NCI-H345 treated with DMSO at 0.1 percent for 48 hours (cell line): ENCODE measurements around the gene CMPK2.
"Not testable (repeated sequence)": the region's sequence is repeated elsewhere in the genome, so short reads cannot be mapped to it uniquely, and the experiment has no call there.

Source experiments
- DNase-seq: peaks from one replicate; lab custom pipeline; 2025; ENCODE audit not compliant: unreplicated experiment; lab: John Stamatoyannopoulos, UW

Gene CMPK2

DNA sequence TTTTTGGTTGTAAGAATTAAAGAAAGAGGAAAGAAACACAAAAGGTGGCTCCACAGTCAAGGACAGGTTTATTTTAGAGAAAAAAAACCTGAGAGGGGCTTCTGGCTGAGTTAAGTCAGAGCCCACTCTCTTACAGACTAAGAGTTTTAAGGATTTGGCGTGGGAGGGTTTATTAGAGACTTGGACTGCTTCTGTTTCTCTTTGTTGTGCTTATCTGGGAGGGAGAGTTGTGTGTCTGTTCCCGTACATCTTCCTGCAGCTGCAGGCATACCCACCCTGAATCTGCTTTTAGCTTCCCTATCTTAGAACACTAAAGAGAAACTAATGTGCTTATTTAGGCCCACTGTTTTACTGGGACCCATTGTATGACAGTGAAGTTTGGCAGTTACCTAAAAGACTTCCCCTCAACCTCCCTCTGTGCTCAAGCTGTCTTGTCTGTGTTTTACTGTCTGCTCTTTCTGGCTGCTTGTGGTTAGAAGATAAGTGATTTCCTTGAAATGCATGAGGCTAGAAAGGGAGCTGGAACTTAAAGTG lies 14.6 kb upstream of the CMPK2 start:
- DNase-seq: no peak

GRCh38 chr2:6879011-6879410 lies 13.3 kb upstream of the CMPK2 start:
- DNase-seq: no peak

DNA sequence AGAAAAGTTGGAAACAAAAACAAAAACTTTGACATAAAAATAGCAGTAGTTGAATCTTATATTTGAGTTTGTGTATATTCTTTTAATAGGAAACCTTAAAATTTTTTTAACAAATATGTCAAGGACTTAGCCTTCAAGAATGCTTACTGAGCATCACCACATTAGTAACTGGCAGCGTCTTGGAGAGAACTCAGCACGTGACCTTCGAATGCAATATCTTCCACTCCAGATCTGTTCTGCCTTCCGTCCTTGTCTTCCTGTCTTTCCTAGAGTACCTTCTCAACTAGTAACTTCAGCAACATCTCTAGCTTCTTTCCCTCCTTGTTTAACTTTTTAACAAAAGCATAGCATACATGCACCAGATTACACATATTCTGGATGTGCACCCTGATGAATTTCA lies 12.8 kb upstream of the CMPK2 start:
- no peak for DNase-seq

- DNase-seq: peak; percentile 64
Observed at GRCh38 chr2:6877402-6878304, 11.9 kb upstream of the CMPK2 start, which contains the start of gene RSAD2. TSS of gene RSAD2 (plus strand) at chr2:6877777. CDS start at chr2:6877801, 24 bp downstream.

DNA sequence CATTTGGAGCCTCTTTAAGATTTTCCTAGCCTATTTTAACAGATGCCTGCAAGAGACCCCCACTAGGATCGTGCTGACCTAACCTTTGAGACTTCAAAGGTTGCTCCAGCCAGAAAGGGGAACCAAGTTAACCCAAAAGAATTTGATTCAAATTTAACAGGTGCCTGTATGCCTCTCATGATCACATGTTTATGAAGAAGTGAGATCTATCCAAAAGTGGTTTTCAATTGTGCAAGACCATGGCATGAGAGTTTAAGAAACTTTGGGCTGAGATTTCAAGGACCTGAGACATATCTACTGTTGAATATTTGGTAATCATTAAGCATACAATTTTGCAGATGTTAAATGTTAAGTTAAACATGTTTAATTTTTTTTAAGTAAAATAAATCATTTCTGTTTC lies 10.6 kb upstream of the CMPK2 start:
- no peak for DNase-seq

DNA sequence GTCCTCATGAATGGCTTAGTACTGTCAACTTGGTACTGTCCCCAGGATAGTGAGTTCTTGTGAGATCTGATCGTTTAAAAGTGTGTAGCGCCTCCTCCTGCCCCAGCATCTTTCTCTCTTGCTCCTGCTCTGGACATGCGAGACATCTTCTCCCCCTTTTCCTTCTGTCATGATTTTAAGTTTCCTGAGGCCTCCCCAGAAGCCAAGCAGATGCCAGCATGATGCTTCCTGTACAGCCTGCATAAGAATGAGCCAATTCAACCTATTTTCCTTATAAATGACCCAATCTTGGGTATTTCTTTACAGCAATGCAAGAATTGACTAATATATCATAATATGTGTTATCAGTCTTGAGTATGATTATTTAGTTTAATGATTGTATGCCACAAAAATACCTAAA lies 8.3 kb upstream of the CMPK2 start:
- no peak for DNase-seq

- DNase-seq: no peak
Observed at GRCh38 chr2:6872394-6872793, 6.7 kb upstream of the CMPK2 start.

- DNase-seq: no peak
Observed at GRCh38 chr2:6866982-6867381, 1.3 kb upstream of the CMPK2 start.

DNA sequence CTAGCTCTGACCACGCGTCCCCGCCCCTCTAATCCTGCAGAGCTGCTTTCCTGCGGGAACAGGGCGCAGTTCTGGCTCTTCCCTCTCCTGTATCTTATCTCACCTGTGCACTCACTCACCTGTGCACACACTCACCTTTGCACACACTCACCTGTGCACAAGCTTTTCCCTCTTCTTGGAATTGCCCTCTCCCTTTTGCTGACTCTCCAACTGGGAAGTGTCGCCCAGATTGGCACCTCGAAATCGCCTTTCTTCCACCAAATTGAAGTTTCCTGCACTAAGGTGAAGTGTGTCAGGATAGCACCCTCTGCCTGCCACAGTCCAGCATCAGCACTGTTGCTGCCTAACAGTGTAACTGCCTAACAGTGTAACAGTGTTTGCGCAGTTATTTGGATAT lies 566 bp upstream of the CMPK2 start:
- peak; percentile 87 for DNase-seq

- no peak for DNase-seq
Observed at GRCh38 chr2:6864923-6865345, 773 bp downstream of the CMPK2 start.

DNA sequence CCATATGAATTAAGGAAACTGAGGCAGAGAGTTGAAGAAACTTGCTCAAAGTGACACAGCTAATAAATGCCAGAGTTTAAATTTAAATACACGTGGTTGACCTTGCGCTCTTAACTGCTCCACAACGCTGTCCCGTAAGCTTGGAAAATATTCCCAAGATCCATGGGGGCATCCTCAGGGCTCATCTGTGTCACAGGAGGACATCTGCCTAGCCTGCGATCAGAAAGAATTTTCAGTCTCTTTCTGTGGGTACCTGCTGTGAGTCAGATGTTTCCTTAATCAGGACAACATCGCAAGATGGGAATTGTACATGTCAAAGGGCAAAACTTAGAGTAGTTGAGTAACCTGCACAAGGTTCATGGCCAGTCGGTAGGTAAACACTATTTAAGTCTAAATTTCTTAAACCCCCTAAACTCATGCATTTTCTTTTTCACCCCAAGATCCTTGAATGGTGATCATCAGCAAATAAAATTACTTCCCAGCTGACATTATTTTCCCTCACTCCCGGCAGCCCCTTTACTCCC lies 1.4 kb downstream of the CMPK2 start:
- DNase-seq: no peak

- DNase-seq: no peak
Observed at GRCh38 chr2:6863792-6864191, 1.9 kb downstream of the CMPK2 start.

GRCh38 chr2:6860296-6860695 lies 5.4 kb downstream of the CMPK2 start:
- no peak for DNase-seq

- not testable (repeated sequence) for DNase-seq
Observed at GRCh38 chr2:6858466-6859027, 7.2 kb downstream of the CMPK2 start.

- no peak for DNase-seq
Observed at GRCh38 chr2:6856548-6856920, 9.2 kb downstream of the CMPK2 start.

DNA sequence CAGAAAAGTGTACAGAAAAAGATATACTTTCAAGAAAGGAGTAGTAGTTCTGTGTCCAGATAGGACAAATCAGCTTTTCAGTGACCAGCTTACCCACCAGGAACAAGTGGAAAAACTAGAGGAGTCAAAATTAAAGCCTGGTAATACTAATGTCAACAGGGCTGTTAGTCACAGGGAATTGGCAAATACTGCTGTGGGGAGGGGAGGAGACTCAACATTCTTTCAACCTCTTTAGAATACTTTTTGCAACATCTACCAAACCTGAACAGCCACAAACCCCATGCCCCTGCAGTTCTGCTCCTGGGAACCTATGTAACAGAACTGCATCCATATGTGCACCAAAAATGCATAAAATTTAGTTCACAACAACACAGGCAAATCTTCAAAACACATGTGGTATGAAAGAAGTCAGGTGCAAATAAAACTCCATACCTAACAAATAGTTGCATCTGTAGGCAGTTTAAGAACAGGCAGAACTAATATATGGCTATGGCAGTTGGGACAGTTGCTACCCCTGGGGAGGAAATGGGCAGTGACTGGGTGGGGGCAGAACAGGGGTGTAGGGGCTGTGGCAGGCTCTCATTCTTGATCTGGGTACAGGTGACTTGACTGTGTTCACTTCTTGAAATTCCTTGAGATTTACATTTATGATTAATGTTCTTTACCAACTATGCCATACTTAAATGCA lies 9.7 kb downstream of the CMPK2 start:
- DNase-seq: no peak

- no peak for DNase-seq
Observed at GRCh38 chr2:6854416-6854815, 11.3 kb downstream of the CMPK2 start.

DNA sequence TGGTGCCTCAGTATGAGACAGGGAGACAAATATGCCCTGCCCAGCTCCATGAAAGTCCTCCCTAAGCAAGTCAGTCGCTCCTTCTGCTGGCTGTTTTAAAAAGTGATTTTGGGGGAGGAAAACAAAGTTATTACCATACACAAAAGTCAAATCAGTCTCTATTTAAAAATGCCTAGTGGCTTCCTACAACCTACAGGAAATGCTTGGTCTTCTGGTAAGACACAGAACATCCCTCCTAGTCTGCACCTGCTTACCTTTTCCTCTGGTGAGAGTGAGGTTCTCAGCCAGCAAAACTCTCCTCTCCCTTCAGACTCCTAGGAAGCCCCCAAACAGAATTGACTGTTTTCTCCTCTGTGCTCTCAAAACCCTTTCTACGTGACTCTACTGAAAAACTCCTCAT lies 13.5 kb downstream of the CMPK2 start:
- no peak for DNase-seq

DNA sequence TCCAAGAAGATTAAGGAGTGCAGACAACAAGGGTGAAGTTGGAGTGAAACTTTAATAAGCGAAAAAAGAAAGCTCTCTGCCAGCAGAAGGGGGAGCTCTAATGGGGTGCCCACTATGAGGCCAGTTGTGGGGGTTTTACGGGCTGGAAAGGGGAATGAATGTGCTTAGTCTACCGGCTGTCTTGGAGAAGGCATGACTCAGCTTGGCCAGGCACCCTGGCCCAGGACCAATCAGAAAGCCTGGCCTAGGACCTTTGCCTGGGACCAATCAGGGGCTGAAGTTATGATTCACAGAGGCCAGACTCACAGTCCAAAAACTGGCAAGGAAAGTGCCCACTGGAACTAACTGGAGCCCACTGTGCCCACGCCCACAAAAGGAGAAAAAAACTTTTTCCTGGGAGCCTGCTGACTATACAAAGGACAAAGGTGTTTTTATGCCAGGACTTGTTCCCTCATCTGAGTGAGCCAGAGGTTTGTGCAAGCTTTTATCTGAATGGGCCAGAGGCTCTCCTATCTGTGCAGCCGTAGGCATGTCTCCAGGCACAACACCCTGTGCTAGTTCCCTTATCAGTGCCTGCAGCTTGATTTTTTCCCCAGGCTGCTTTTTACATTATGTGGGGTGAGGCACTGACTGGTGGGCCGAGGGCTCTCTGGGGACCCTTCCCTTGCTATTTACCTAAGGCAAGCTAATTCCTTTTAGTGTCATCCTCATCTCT lies 18.6 kb downstream of the CMPK2 start:
- no peak for DNase-seq

DNA sequence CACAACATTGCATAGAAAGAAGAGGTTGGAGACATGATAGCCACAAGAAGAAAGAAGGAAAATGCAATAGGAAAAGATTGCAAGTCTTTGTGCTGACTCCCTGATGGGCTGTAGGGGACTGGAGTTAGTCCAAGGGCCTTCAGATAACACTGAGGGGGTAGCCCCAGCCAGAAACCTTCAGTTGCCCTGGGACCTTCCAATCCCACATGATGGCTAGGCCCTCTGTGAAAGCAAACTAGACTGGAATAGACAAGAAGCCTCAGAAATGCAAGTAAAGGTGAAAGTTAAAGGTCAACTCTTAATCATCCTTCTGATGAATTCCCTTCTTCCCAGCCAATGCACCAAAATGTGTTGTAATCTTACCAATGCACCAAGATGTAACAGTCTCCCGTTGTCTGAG lies 19.2 kb downstream of the CMPK2 start:
- DNase-seq: no peak

DNA sequence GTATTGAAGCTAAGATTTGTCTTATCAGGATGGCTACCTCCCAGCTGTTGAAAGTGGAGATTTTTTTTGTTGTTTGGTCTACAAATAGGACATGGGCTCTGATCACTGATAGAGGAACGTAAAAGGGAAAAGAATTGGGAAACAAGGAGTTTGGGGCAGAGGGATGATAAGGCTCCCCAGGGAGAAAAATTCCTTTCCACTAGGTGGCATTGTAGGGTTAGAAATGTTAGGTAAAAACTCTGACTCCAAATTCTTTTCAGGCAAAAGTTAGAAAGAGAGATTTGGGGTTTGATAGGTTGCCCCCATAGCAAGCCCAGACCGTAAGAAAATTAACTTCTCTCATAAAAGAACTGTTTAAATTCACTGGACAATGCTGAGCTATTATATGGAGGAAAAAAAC lies 19.8 kb downstream of the CMPK2 start:
- DNase-seq: no peak
